Stomach (tissue), 9 donors: Measurements from ENCODE around the gene NEK10. TPM values are rescaled to one million over a fixed set of nuclear protein-coding genes. Genes with fewer than 3 reads are reported as not detected.

ENCODE experiments used
- DNase-seq, 2 donors: peaks; one replicate each; pipeline versions ENCODE4 v3.0.0 to v3.0.0-alpha.2; 2013 to 2019
- H3K27ac ChIP-seq, 5 donors: fragments of 200-600 bp in 4 of 5; sonication (generic) in 4 of 5; one replicate each; pipeline ENCODE4 v1.5.1; 2013 to 2019; ENCODE audit warnings: mild to moderate bottlenecking in 1 of 5, moderate library complexity in 1 of 5
- H3K27me3 ChIP-seq, 3 donors: fragments of 200-600 bp; sonication (generic); one replicate each; pipeline ENCODE4 v1.5.1; 2017 to 2019; ENCODE audit warnings: mixed run types in 1 of 3
- H3K36me3 ChIP-seq, 4 donors: fragments of 200-600 bp; sonication (generic); 1 replicate in 3 of 4; 2 replicates in 1 of 4; pipeline ENCODE4 v1.5.1; 2016 to 2019
- H3K4me1 ChIP-seq, 4 donors: fragments of 200-600 bp; sonication (generic); one replicate each; pipeline ENCODE4 v1.5.1; 2016 to 2019
- H3K4me3 ChIP-seq, 4 donors: fragments of 200-600 bp; sonication (generic) in 3 of 4; one replicate each; pipeline ENCODE4 v1.5.1; 2016 to 2019; ENCODE audit warnings: mild to moderate bottlenecking in 1 of 4
- H3K9me3 ChIP-seq, 4 donors: fragments of 200-600 bp; sonication (generic); one replicate each; pipeline ENCODE4 v1.5.1; 2016 to 2019
- EP300 ChIP-seq: sonication (generic); formaldehyde crosslinking; IDR thresholded peaks from one replicate; pipeline ENCODE4 v1.6.1; 2017; ENCODE audit warnings: antibody characterized with exemption
- POLR2A ChIP-seq, 4 donors: fragments of 450-650 bp; IDR thresholded peaks; one replicate each; pipeline ENCODE4 v1.6.1; 2016; ENCODE audit warnings: antibody characterized with exemption in 4 of 4, control low read depth in 2 of 4, mild to moderate bottlenecking in 1 of 4, moderate library complexity in 1 of 4
- POLR2AphosphoS5 ChIP-seq, 3 donors: sonication (generic); formaldehyde crosslinking; IDR thresholded peaks; one replicate each; pipeline ENCODE4 v1.6.1; 2016; ENCODE audit warnings: antibody characterized with exemption in 3 of 3
- WGBS, 5 donors: extraction: QIAGEN DNeasy Blood & Tissue Kit in 3 of 5; methylation state at CpG; one replicate each; pipeline versions ENCODE4 v1.1.5 to v1.1.7; 2013 to 2018; 5-methylcytosine and 5-hydroxymethylcytosine counted together
- intact Hi-C: fragments of 100-400 bp; cut with DNase I; formaldehyde crosslinking; loops from one replicate; pipeline ENCODE4 v1.15.1; 2023; ENCODE audit warnings: low total_unique reads
- polyA plus RNA-seq, 3 donors: library from polyadenylated mRNA; stranded (reverse); fragments of 200-250 nt; gene quantifications; one replicate each; pipeline ENCODE4 v1.2.3, GENCODE V29; 2013
- total RNA-seq, 5 donors: library from RNA; depleted of rRNA; stranded (reverse); fragments of >200 nt; gene quantifications; one replicate each; pipeline versions ENCODE4 v1.1.0 to v1.2.3, GENCODE V29; 2014 to 2016
- TF ChIP-seq, protein P1 (sequence below), 7 experiments: fragments of 450-650 bp in 4 of 7; fragments of 200-600 bp in 3 of 7; sonication (generic) in 3 of 7; IDR thresholded peaks; one replicate each; pipeline ENCODE4 v1.5.1; 2016 to 2019; ENCODE audit warnings: antibody characterized with exemption in 7 of 7, control low read depth in 2 of 7, mild to moderate bottlenecking in 1 of 7
- donor health status: healthy with polysubstance abuse.
- donor health status: Bipolar disorder and iron deficiency.
- donor health status: healthy.

Gene NEK10
- total and polyA plus RNA-seq, 8 donors: 0.61 to 14.3 (median 1.2) TPM; not detected in 3

DNA sequence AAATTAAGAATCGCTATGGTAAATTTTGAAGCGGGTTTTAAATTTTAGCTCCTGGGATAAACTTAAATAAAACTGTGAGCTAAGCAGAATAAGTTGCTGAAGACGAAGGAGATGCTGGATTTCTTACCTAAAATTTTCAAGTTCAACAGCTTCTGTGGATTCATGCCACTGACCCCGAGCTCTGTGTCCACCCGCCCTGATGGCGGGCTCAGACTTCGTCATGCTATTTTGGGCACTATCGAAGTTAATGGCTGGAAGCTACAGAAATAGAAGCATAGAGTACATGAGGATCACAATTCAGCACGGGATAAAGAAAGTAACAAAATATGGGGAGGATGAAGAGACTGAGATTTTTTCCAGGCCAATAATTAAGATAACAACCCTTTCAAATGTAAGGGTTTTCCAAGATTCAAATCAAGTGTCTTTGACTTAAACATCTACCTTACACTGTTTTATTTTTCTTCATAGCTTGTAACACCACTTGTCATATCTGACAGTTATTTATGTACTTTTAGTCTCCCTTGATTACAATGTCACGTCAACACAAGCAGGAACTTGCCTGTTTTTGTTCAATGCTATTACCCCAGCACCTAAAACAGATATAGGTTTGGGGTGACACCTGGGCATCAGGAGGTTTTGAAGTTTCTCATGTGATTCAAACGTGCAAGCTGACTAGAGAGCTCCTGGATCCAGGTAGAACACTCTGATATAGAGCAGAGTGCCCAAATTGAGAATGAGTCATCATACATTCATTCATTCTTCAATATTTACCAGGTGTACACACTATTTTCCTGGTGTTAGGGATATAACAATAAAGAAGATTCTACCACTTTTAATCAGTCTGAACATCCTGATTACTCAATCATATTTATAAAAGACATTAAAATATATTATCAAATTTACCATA, 23.0 kb downstream of the NEK10 start:
- 79 to 84% (median 83%) methylated on average over 11 of the region's 11 CpGs for WGBS, 5 donors
- Histone ChIP-seq H3K27ac (no peak overlapping the region), H3K4me3 (no peak overlapping the region), H3K4me1 (no peaks in the 10 kb centered on the region), H3K9me3 (no peaks in the 10 kb centered on the region), H3K36me3 (no peaks in the 10 kb centered on the region), H3K27me3 (no peaks in the 10 kb centered on the region)
- TF ChIP-seq EP300 (no peak), POLR2AphosphoS5 (IDR thresholded peaks at IDR 0.05) (no peak), POLR2A (IDR thresholded peaks at IDR 0.05) (no peak)
- TF ChIP-seq, protein P1, sequence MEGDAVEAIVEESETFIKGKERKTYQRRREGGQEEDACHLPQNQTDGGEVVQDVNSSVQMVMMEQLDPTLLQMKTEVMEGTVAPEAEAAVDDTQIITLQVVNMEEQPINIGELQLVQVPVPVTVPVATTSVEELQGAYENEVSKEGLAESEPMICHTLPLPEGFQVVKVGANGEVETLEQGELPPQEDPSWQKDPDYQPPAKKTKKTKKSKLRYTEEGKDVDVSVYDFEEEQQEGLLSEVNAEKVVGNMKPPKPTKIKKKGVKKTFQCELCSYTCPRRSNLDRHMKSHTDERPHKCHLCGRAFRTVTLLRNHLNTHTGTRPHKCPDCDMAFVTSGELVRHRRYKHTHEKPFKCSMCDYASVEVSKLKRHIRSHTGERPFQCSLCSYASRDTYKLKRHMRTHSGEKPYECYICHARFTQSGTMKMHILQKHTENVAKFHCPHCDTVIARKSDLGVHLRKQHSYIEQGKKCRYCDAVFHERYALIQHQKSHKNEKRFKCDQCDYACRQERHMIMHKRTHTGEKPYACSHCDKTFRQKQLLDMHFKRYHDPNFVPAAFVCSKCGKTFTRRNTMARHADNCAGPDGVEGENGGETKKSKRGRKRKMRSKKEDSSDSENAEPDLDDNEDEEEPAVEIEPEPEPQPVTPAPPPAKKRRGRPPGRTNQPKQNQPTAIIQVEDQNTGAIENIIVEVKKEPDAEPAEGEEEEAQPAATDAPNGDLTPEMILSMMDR (IDR thresholded peaks at IDR 0.05): no peak
- intact Hi-C loops: no loop called here
- no peak for DNase-seq

DNA sequence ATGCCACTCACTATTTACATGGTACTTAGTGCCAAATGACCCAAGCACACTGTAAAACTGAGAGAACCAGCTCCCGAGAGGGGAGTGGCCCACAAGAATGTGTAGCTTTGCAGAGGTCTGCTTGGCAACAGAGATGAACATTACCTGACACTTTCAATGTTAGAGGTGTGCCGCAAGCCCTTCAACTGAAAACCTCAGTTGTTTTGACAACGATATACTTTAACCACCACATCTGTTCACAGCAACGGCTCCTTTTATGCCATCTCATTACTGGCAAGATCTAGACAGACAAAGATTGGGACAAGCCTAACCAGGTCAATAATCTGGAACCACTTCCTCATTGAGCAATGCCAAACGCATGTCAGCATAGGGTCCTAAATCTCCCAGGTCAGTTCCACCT, 23.7 kb downstream of the NEK10 start:
- Histone ChIP-seq H3K36me3 (no peaks in the 10 kb centered on the region), H3K4me1 (no peaks in the 10 kb centered on the region), H3K4me3 (no peak overlapping the region), H3K9me3 (no peaks in the 10 kb centered on the region), H3K27ac (no peak overlapping the region), H3K27me3 (no peaks in the 10 kb centered on the region)
- TF ChIP-seq EP300 (no peak), POLR2A (IDR thresholded peaks at IDR 0.05) (no peak), POLR2AphosphoS5 (IDR thresholded peaks at IDR 0.05) (no peak)
- TF ChIP-seq, protein P1 (IDR thresholded peaks at IDR 0.05): no peak
- intact Hi-C loops: no loop called here
- WGBS, 5 donors: 36 to 61% (median 37%) methylated on average over 5 of the region's 5 CpGs
- DNase-seq: peak in 1 of 2 donors; percentile 62

DNA sequence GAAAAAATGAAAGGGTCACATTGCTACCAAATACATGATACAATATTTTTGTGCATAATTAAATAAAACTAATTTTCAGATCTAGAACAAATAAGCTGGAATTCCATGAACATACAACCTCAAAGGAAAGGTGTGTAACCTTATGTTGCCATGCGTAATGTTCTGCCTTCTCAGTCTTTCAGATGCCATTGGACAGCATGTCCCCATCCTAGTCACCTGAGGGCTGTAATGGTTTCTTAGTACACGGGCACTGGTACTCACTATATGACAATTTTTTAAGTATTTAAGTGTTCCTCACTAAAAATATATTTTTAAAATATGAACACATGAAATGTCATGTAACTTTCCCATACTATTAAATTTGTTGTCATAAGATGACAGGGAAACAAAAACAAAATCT, 24.1 kb downstream of the NEK10 start:
- no peak for DNase-seq
- WGBS, 5 donors: 84 to 97% (median 93%) methylated on average over 2 of the region's 2 CpGs
- H3K36me3 ChIP-seq: no peaks in the 10 kb centered on the region
- no peak for TF ChIP-seq POLR2AphosphoS5 (IDR thresholded peaks at IDR 0.05)
- no peak for TF ChIP-seq POLR2A (IDR thresholded peaks at IDR 0.05)
- TF ChIP-seq, protein P1 (IDR thresholded peaks at IDR 0.05): no peak
- TF ChIP-seq EP300: no peak
- H3K27ac ChIP-seq: no peak overlapping the region
- H3K9me3 ChIP-seq: peaks cover 0 to 1% (median 0%) of the 10 kb centered on the region in 4 donors
- no peaks in the 10 kb centered on the region for H3K27me3 ChIP-seq
- H3K4me1 ChIP-seq: no peaks in the 10 kb centered on the region
- no peak overlapping the region for H3K4me3 ChIP-seq
- intact Hi-C loops: no loop called here

DNA sequence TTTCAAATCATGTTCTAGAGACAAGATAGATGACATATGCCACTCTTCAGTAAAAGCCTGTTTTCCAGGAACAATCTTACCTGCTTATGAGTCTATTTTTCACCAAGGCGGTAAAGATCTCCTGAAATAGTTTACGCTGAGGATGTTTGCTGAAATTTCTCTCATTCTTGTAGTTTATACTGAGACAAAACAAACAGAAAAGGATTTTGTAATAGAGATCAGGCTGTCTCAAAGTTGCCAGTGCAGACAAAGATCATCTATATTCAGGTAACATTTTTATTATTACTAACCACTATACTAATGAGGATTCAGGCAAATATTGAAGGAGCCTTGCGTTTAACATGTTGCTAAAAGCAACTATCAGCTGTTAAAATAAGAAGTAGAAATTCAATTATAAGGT, 25.0 kb downstream of the NEK10 start:
- peaks cover 0 to 3% (median 0%) of the 10 kb centered on the region in 4 donors for H3K9me3 ChIP-seq
- H3K27ac ChIP-seq: no peak overlapping the region
- no peak for TF ChIP-seq EP300
- no peaks in the 10 kb centered on the region for H3K27me3 ChIP-seq
- no peak overlapping the region for H3K4me3 ChIP-seq
- no peaks in the 10 kb centered on the region for H3K36me3 ChIP-seq
- 94 to 98% (median 95%) methylated on average over 3 of the region's 3 CpGs for WGBS, 5 donors
- intact Hi-C loops: no loop called here
- no peaks in the 10 kb centered on the region for H3K4me1 ChIP-seq
- DNase-seq: no peak

DNA sequence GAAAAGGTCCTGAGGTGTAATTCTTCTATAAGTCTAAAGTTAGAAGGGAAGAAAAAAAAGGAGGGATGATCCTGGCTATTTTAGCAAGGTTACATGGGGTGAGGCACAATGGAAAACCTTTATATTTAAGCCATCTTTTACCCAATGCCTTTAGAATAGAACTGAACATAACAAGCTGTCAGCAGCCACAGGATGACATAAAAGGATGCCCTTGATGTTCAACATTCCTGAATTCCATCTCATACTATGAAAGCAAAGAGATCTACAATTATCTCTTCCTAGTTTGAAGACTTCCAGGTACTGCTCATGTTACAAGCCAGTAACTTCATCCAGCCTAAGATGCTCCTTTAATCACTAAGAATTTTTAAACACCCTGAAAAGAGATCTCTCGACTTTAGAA, 26.9 kb downstream of the NEK10 start:
- 88 to 100% (median 97%) methylated on average over 1 of the region's 1 CpG for WGBS, 5 donors
- no peak overlapping the region for H3K4me3 ChIP-seq
- H3K27me3 ChIP-seq: no peaks in the 10 kb centered on the region
- H3K4me1 ChIP-seq: no peaks in the 10 kb centered on the region
- TF ChIP-seq POLR2AphosphoS5 (IDR thresholded peaks at IDR 0.05) (no peak), POLR2A (IDR thresholded peaks at IDR 0.05) (no peak), EP300 (no peak)
- TF ChIP-seq, protein P1 (IDR thresholded peaks at IDR 0.05): no peak
- no peak for DNase-seq
- intact Hi-C loops: no loop called here
- H3K27ac ChIP-seq: no peak overlapping the region
- no peaks in the 10 kb centered on the region for H3K36me3 ChIP-seq
- H3K9me3 ChIP-seq: peaks cover 0 to 3% (median 0%) of the 10 kb centered on the region in 4 donors
